H9 (cell line): ENCODE results near the gene MMRN2. TPM values are rescaled to one million over a fixed set of nuclear protein-coding genes. Genes with fewer than 3 reads are reported as not detected.

ENCODE experiments used
- DNase-seq: peaks from one replicate; pipeline ENCODE4 v3.0.0-alpha.2; 2017
- H2AFZ ChIP-seq: one replicate; pipeline ENCODE4 v1.6.1; 2013; ENCODE audit warnings: mild to moderate bottlenecking, low read length, control low read depth, moderate library complexity
- H2AK5ac ChIP-seq: 2 replicates; pipeline ENCODE4 v1.6.1; 2013; ENCODE audit warnings: low read length, control low read depth, mixed read lengths; ENCODE audit not compliant: insufficient read length
- H2BK120ac ChIP-seq: one replicate; pipeline ENCODE4 v1.6.1; 2013; ENCODE audit warnings: low read depth, mild to moderate bottlenecking, low read length, control low read depth, inconsistent platforms; ENCODE audit not compliant: poor library complexity, severe bottlenecking
- H2BK12ac ChIP-seq: 2 replicates; pipeline ENCODE4 v1.6.1; 2013; ENCODE audit warnings: low read length, control low read depth, mixed read lengths, low read depth; ENCODE audit not compliant: insufficient read length
- H2BK15ac ChIP-seq: 2 replicates; pipeline ENCODE4 v1.6.1; 2013; ENCODE audit warnings: low read depth, low read length, control low read depth
- H2BK20ac ChIP-seq: one replicate; pipeline ENCODE4 v1.6.1; 2013; ENCODE audit warnings: low read depth, mild to moderate bottlenecking, low read length, control low read depth, inconsistent platforms; ENCODE audit not compliant: poor library complexity, severe bottlenecking
- H2BK5ac ChIP-seq: 2 replicates; pipeline ENCODE4 v1.6.1; 2013; ENCODE audit warnings: low read length, control low read depth, mixed read lengths; ENCODE audit not compliant: insufficient read length
- H3K14ac ChIP-seq: 2 replicates; pipeline ENCODE4 v1.6.1; 2013; ENCODE audit warnings: low read length, control low read depth; ENCODE audit not compliant: insufficient read depth
- H3K18ac ChIP-seq: 2 replicates; pipeline ENCODE4 v1.6.1; 2013; ENCODE audit warnings: low read depth, mild to moderate bottlenecking, mixed read lengths, low read length, control low read depth; ENCODE audit not compliant: insufficient read length
- H3K23ac ChIP-seq: 2 replicates; pipeline ENCODE4 v1.6.1; 2013; ENCODE audit warnings: low read length, control low read depth, mixed read lengths, low read depth; ENCODE audit not compliant: insufficient read length
- H3K23me2 ChIP-seq: 2 replicates; pipeline ENCODE4 v1.6.1; 2013; ENCODE audit warnings: low read depth, mild to moderate bottlenecking, mixed read lengths, low read length, control low read depth; ENCODE audit not compliant: insufficient read length, poor library complexity, severe bottlenecking
- H3K27ac ChIP-seq: 2 replicates; pipeline ENCODE4 v1.5.1; 2013; ENCODE audit warnings: low read length, control low read depth, mixed read lengths, low read depth; ENCODE audit not compliant: insufficient read length
- H3K27me3 ChIP-seq: 2 replicates; pipeline ENCODE4 v1.6.1; 2013; ENCODE audit warnings: low read length, control low read depth, inconsistent platforms; ENCODE audit not compliant: insufficient read depth
- H3K4ac ChIP-seq: 2 replicates; pipeline ENCODE4 v1.6.1; 2013; ENCODE audit warnings: low read depth, mild to moderate bottlenecking, control low read depth, inconsistent platforms, low read length, moderate library complexity
- H3K4me1 ChIP-seq: 2 replicates; pipeline ENCODE4 v1.6.1; 2013; ENCODE audit warnings: low read length, control low read depth, inconsistent platforms; ENCODE audit not compliant: insufficient read depth
- H3K4me2 ChIP-seq: 2 replicates; pipeline ENCODE4 v1.6.1; 2013; ENCODE audit warnings: low read length, control low read depth, mixed read lengths; ENCODE audit not compliant: insufficient read length, insufficient read depth
- H3K56ac ChIP-seq: 2 replicates; pipeline ENCODE4 v1.6.1; 2013; ENCODE audit warnings: low read depth, mild to moderate bottlenecking, mixed read lengths, low read length, control low read depth; ENCODE audit not compliant: insufficient read length
- H3K79me1 ChIP-seq: 2 replicates; pipeline ENCODE4 v1.6.1; 2013; ENCODE audit warnings: low read depth, mild to moderate bottlenecking, moderate library complexity, low read length, control low read depth, inconsistent platforms; ENCODE audit not compliant: insufficient read depth, poor library complexity, severe bottlenecking
- H3K79me2 ChIP-seq: 2 replicates; pipeline ENCODE4 v1.6.1; 2013; ENCODE audit warnings: low read length, control low read depth, inconsistent platforms; ENCODE audit not compliant: insufficient read depth
- H3K9ac ChIP-seq: 2 replicates; pipeline ENCODE4 v1.6.1; 2013; ENCODE audit warnings: low read length, control low read depth, mixed read lengths; ENCODE audit not compliant: insufficient read length; ENCODE audit errors: extremely low read depth
- H3K9me3 ChIP-seq: one replicate; pipeline ENCODE4 v1.6.1; 2013; ENCODE audit warnings: low read depth, low read length, inconsistent platforms; ENCODE audit not compliant: control insufficient read depth
- H3T11ph ChIP-seq: one replicate; pipeline ENCODE4 v1.6.1; 2013; ENCODE audit warnings: mild to moderate bottlenecking, low read length, control low read depth, inconsistent platforms
- H4K20me1 ChIP-seq: one replicate; pipeline ENCODE4 v1.6.1; 2013; ENCODE audit not compliant: control insufficient read depth, insufficient read length, insufficient read depth
- H4K5ac ChIP-seq: 2 replicates; pipeline ENCODE4 v1.6.1; 2013; ENCODE audit warnings: low read depth, mild to moderate bottlenecking, mixed read lengths, low read length, control low read depth; ENCODE audit not compliant: insufficient read length
- H4K8ac ChIP-seq: replicated peaks from 2 replicates; pipeline ENCODE4 v1.6.1; 2013; ENCODE audit warnings: low read length, control low read depth, mixed read lengths, low read depth; ENCODE audit not compliant: insufficient read length
- H4K91ac ChIP-seq: 2 replicates; pipeline ENCODE4 v1.6.1; 2013; ENCODE audit warnings: low read depth, mild to moderate bottlenecking, moderate library complexity, mixed read lengths, low read length, control low read depth; ENCODE audit not compliant: insufficient read length
- H3K27ac Mint-ChIP-seq, 3 experiments: 2 replicates in 2 of 3; 3 replicates in 1 of 3; pipeline ENCODE4 v1.8.0; 2020 to 2021; ENCODE audit warnings: mixed read lengths in 3 of 3, mild to moderate bottlenecking in 1 of 3, moderate library complexity in 1 of 3
- H3K27me3 Mint-ChIP-seq: 2 replicates; pipeline ENCODE4 v1.8.0; 2021; ENCODE audit warnings: low read depth, mild to moderate bottlenecking, moderate library complexity, mixed read lengths
- H3K36me3 Mint-ChIP-seq, 3 experiments: 2 replicates in 2 of 3; 3 replicates in 1 of 3; pipeline ENCODE4 v1.8.0; 2020 to 2021; ENCODE audit warnings: low read depth in 3 of 3, mixed read lengths in 3 of 3; ENCODE audit not compliant: insufficient read depth in 1 of 3
- H3K4me1 Mint-ChIP-seq, 2 experiments: 2 replicates each; pipeline ENCODE4 v1.8.0; 2020; ENCODE audit warnings: mixed read lengths in 2 of 2
- H3K4me3 Mint-ChIP-seq, 2 experiments: 2 replicates in 1 of 2; 3 replicates in 1 of 2; pipeline ENCODE4 v1.8.0; 2020 to 2021; ENCODE audit warnings: mild to moderate bottlenecking in 2 of 2, mixed read lengths in 2 of 2, moderate library complexity in 1 of 2
- H3K9me3 Mint-ChIP-seq, 2 experiments: 2 replicates in 1 of 2; 3 replicates in 1 of 2; pipeline ENCODE4 v1.8.0; 2020; ENCODE audit warnings: mild to moderate bottlenecking in 2 of 2, mixed read lengths in 2 of 2, moderate library complexity in 1 of 2
- WGBS: extraction: QIAGEN DNeasy Blood & Tissue Kit; methylation state at CpG from one replicate; pipeline ENCODE4 v1.1.7; 2013; ENCODE audit warnings: missing lambda C conversion rate, low lambda C conversion rate, mixed read lengths; ENCODE audit not compliant: insufficient read length; ENCODE audit errors: extremely low coverage; 5-methylcytosine and 5-hydroxymethylcytosine counted together
- total RNA-seq: library from RNA; stranded (reverse); gene quantifications from 2 replicates; pipeline ENCODE4 v1.2.1, GENCODE V29; 2021
- TF ChIP-seq, protein P1 (sequence below): fragments of 200-600 bp; sonication (generic); conservative IDR thresholded peaks from 3 replicates; pipeline ENCODE4 v1.8.0; 2021; ENCODE audit warnings: antibody characterized with exemption, mild to moderate bottlenecking

Gene MMRN2
- total RNA-seq, 1 experiment from 2014 or later, result 1.0 TPM

DNA sequence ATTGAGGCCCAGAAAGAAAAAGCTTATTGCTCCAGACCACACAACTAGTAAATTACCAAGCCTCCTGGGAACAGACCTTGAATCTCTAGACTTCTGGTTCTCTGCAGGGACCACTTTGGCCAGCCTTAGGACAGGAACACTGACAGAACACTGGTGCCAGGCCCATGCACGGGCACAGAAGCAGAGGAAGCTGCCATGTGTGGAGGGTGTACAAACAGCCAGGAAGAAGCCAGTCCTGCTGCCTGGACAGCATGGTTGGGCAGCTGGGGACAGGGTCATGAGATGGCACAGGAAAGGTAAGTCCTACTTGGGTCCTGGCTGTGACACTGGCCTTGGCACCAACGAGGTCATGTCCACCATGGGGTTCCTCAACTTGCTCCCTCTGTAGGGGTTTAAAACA, 19.2 kb downstream of the MMRN2 start:
- TF ChIP-seq, protein P1, sequence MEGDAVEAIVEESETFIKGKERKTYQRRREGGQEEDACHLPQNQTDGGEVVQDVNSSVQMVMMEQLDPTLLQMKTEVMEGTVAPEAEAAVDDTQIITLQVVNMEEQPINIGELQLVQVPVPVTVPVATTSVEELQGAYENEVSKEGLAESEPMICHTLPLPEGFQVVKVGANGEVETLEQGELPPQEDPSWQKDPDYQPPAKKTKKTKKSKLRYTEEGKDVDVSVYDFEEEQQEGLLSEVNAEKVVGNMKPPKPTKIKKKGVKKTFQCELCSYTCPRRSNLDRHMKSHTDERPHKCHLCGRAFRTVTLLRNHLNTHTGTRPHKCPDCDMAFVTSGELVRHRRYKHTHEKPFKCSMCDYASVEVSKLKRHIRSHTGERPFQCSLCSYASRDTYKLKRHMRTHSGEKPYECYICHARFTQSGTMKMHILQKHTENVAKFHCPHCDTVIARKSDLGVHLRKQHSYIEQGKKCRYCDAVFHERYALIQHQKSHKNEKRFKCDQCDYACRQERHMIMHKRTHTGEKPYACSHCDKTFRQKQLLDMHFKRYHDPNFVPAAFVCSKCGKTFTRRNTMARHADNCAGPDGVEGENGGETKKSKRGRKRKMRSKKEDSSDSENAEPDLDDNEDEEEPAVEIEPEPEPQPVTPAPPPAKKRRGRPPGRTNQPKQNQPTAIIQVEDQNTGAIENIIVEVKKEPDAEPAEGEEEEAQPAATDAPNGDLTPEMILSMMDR, result no peak
- H4K8ac ChIP-seq, result no peak overlapping the region
- H3T11ph ChIP-seq, result no peak overlapping the region
- no peak overlapping the region for H2BK15ac ChIP-seq
- no peak overlapping the region for H2AFZ ChIP-seq
- no peaks in the 10 kb centered on the region for H3K9me3 ChIP-seq
- peaks cover 2% of the 10 kb centered on the region for H3K27me3 Mint-ChIP-seq
- H3K23ac ChIP-seq, result no peak overlapping the region
- no peak overlapping the region for H2BK20ac ChIP-seq
- H3K9me3 Mint-ChIP-seq, result no peaks in the 10 kb centered on the region; a peak in 2 of 5 replicates
- no peak overlapping the region for H4K5ac ChIP-seq
- H3K4me1 Mint-ChIP-seq, result peaks cover 3 to 4% of the 10 kb centered on the region in 2 experiments
- H3K79me1 ChIP-seq, result no peaks in the 10 kb centered on the region
- no peak overlapping the region for H4K91ac ChIP-seq
- H3K27ac Mint-ChIP-seq, result no peak overlapping the region
- H3K56ac ChIP-seq, result no peak overlapping the region
- H3K27me3 ChIP-seq, result no peaks in the 10 kb centered on the region
- H2BK5ac ChIP-seq, result no peak overlapping the region
- no peak overlapping the region for H3K4me3 Mint-ChIP-seq
- no peak for DNase-seq
- no peak overlapping the region for H3K4ac ChIP-seq
- H3K79me2 ChIP-seq, result no peaks in the 10 kb centered on the region
- no peaks in the 10 kb centered on the region for H3K4me1 ChIP-seq
- H3K9ac ChIP-seq, result no peak overlapping the region
- H2BK12ac ChIP-seq, result no peak overlapping the region
- H3K23me2 ChIP-seq, result no peaks in the 10 kb centered on the region
- H2AK5ac ChIP-seq, result no peak overlapping the region
- H3K18ac ChIP-seq, result no peak overlapping the region
- no peak overlapping the region for H3K27ac ChIP-seq
- no peak overlapping the region for H3K4me2 ChIP-seq
- no peaks in the 10 kb centered on the region for H4K20me1 ChIP-seq
- peaks cover 0 to under 1% (median 0%) of the 10 kb centered on the region in 3 experiments; a peak in 2 of 7 replicates for H3K36me3 Mint-ChIP-seq
- no CpG with 5 or more reads among the region's 2 CpGs for WGBS
- H3K14ac ChIP-seq, result no peak overlapping the region; the same call in 1 of the 2 replicates
- H2BK120ac ChIP-seq, result no peak overlapping the region
